Testis (tissue), 2 donors: ENCODE measurements around the gene UBE2G1.

Experiments
- POLR2A ChIP-seq: fragments of 450-650 bp; IDR thresholded peaks from one replicate; pipeline ENCODE4 v1.6.1; 2017; ENCODE audit warnings: antibody characterized with exemption, mild to moderate bottlenecking, moderate library complexity
- TF ChIP-seq, protein P1 (sequence below), 3 experiments: fragments of 450-650 bp in 2 of 3; fragments of 200-600 bp in 1 of 3; sonication (generic) in 1 of 3; IDR thresholded peaks; one replicate each; pipeline ENCODE4 v1.5.1; 2016 to 2019; ENCODE audit warnings: antibody characterized with exemption in 3 of 3, mild to moderate bottlenecking in 2 of 3, moderate library complexity in 1 of 3

- TF ChIP-seq, protein P1, sequence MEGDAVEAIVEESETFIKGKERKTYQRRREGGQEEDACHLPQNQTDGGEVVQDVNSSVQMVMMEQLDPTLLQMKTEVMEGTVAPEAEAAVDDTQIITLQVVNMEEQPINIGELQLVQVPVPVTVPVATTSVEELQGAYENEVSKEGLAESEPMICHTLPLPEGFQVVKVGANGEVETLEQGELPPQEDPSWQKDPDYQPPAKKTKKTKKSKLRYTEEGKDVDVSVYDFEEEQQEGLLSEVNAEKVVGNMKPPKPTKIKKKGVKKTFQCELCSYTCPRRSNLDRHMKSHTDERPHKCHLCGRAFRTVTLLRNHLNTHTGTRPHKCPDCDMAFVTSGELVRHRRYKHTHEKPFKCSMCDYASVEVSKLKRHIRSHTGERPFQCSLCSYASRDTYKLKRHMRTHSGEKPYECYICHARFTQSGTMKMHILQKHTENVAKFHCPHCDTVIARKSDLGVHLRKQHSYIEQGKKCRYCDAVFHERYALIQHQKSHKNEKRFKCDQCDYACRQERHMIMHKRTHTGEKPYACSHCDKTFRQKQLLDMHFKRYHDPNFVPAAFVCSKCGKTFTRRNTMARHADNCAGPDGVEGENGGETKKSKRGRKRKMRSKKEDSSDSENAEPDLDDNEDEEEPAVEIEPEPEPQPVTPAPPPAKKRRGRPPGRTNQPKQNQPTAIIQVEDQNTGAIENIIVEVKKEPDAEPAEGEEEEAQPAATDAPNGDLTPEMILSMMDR (IDR thresholded peaks at IDR 0.05) = no peak
- no peak for TF ChIP-seq POLR2A
Measured at GRCh38 chr17:4318186-4318585, 48.3 kb downstream of the UBE2G1 start.
